Measurements from ENCODE around the gene TRIM42.

DNA sequence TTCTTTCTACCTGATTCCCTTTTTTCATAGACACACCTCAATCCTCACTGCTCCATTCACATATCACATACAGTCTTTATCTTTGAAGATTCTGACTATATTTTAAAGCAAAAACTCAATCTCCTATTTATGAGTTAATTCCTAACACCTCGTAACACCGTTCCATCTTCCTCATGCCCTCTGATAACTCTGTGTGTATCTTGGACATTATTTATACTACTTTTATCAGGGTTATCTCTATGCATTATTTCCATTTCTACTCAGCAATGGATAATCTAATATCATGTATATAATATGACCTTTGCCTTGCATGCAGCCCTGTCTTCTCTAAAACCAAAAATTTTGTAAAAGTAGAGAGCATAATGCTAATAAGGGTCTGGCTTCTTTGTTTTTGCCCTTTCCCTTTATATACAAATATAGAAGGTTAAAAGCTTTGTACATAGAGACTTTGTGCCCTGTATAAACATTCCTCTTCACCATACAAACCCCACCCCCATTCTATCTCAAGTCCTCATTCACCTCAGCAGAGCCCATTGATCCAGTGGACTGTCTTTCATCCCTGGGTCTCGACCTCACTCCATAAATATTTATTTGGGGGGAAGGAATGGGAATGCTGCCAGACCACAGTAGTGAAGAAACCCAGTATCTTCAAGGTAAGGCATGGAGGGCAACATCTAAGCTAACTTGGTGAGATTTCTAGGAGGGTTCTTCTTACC lies 21.8 kb downstream of the TRIM42 start:
- TF ChIP-seq, protein P1, sequence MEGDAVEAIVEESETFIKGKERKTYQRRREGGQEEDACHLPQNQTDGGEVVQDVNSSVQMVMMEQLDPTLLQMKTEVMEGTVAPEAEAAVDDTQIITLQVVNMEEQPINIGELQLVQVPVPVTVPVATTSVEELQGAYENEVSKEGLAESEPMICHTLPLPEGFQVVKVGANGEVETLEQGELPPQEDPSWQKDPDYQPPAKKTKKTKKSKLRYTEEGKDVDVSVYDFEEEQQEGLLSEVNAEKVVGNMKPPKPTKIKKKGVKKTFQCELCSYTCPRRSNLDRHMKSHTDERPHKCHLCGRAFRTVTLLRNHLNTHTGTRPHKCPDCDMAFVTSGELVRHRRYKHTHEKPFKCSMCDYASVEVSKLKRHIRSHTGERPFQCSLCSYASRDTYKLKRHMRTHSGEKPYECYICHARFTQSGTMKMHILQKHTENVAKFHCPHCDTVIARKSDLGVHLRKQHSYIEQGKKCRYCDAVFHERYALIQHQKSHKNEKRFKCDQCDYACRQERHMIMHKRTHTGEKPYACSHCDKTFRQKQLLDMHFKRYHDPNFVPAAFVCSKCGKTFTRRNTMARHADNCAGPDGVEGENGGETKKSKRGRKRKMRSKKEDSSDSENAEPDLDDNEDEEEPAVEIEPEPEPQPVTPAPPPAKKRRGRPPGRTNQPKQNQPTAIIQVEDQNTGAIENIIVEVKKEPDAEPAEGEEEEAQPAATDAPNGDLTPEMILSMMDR (IDR thresholded peaks at IDR 0.05; ENCODE audit: poor library complexity, severe bottlenecking): no peak
- TF ChIP-seq, protein P2, sequence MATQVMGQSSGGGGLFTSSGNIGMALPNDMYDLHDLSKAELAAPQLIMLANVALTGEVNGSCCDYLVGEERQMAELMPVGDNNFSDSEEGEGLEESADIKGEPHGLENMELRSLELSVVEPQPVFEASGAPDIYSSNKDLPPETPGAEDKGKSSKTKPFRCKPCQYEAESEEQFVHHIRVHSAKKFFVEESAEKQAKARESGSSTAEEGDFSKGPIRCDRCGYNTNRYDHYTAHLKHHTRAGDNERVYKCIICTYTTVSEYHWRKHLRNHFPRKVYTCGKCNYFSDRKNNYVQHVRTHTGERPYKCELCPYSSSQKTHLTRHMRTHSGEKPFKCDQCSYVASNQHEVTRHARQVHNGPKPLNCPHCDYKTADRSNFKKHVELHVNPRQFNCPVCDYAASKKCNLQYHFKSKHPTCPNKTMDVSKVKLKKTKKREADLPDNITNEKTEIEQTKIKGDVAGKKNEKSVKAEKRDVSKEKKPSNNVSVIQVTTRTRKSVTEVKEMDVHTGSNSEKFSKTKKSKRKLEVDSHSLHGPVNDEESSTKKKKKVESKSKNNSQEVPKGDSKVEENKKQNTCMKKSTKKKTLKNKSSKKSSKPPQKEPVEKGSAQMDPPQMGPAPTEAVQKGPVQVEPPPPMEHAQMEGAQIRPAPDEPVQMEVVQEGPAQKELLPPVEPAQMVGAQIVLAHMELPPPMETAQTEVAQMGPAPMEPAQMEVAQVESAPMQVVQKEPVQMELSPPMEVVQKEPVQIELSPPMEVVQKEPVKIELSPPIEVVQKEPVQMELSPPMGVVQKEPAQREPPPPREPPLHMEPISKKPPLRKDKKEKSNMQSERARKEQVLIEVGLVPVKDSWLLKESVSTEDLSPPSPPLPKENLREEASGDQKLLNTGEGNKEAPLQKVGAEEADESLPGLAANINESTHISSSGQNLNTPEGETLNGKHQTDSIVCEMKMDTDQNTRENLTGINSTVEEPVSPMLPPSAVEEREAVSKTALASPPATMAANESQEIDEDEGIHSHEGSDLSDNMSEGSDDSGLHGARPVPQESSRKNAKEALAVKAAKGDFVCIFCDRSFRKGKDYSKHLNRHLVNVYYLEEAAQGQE (IDR thresholded peaks at IDR 0.05; ENCODE audit: borderline replicate concordance): no peak
- TF ChIP-seq EP300 (conservative IDR thresholded peaks at IDR 0.05; ENCODE audit: poor library complexity, severe bottlenecking) (no peak), EZH2 (IDR thresholded peaks at IDR 0.05; ENCODE audit: borderline replicate concordance, insufficient read depth, low read length, poor library complexity, severe bottlenecking) (no peak)

Measured in neural cell (in vitro differentiated cells).